HepG2 (cell line): Measurements from ENCODE around the gene ANAPC16. TPM values are rescaled to one million over a fixed set of nuclear protein-coding genes. Genes with fewer than 3 reads are reported as not detected.

ENCODE experiments used
- ATF1 ChIP-seq: IDR thresholded peaks from 2 replicates; pipeline ENCODE4 v1.6.1; 2016; ENCODE audit warnings: mild to moderate bottlenecking, control low read depth
- ATF7-NPFF ChIP-seq: sonication (generic); formaldehyde crosslinking; IDR thresholded peaks from 2 replicates; pipeline ENCODE4 v1.8.1; 2023; ENCODE audit warnings: mild to moderate bottlenecking, low read depth, missing genetic modification reagents, moderate library complexity
- ESRRA ChIP-seq: sonication (generic); formaldehyde crosslinking; IDR thresholded peaks from 2 replicates; pipeline ENCODE4 v1.5.1; 2020; ENCODE audit warnings: mild to moderate bottlenecking, low read depth, missing genetic modification reagents
- GABPB1 ChIP-seq: IDR thresholded peaks from 2 replicates; pipeline ENCODE4 v1.6.1; 2016; ENCODE audit warnings: mild to moderate bottlenecking, missing genetic modification reagents, moderate library complexity, missing compliant biosample characterization
- MAZ ChIP-seq, 2 experiments: sonication (generic) in 1 of 2; formaldehyde crosslinking in 1 of 2; IDR thresholded peaks; 2 replicates each; pipeline versions ENCODE4 v1.5.0 to v1.6.1; 2012 to 2020; ENCODE audit warnings: low read depth in 2 of 2, mild to moderate bottlenecking in 2 of 2, borderline replicate concordance in 1 of 2, improper control_type of control experiment in 1 of 2, low read length in 1 of 2, missing genetic modification reagents in 1 of 2, moderate library complexity in 1 of 2
- NR2F2 ChIP-seq: IDR thresholded peaks from 2 replicates; pipeline ENCODE4 v1.6.1; 2012; ENCODE audit warnings: low read depth, inconsistent platforms, borderline replicate concordance
- PPARG ChIP-seq: conservative IDR thresholded peaks from 2 replicates; pipeline ENCODE4 v1.6.1; 2016; ENCODE audit warnings: missing biosample characterization, missing genetic modification reagents
- SIN3A ChIP-seq: IDR thresholded peaks from 2 replicates; pipeline ENCODE4 v1.6.1; 2011; ENCODE audit warnings: low read depth, mild to moderate bottlenecking, control low read depth, low read length, borderline replicate concordance
- TBX2 ChIP-seq: sonication (generic); formaldehyde crosslinking; IDR thresholded peaks from 2 replicates; pipeline ENCODE4 v1.5.0; 2020; ENCODE audit warnings: missing genetic modification reagents, mild to moderate bottlenecking, borderline replicate concordance
- YEATS4 ChIP-seq: sonication (generic); formaldehyde crosslinking; IDR thresholded peaks from 2 replicates; pipeline ENCODE4 v1.4.0; 2020; ENCODE audit warnings: missing genetic modification reagents, borderline replicate concordance
- ZMYM4 ChIP-seq: sonication (generic); formaldehyde crosslinking; IDR thresholded peaks from 2 replicates; pipeline ENCODE4 v1.8.1; 2023; ENCODE audit warnings: mild to moderate bottlenecking, missing genetic modification reagents
- polyA plus RNA-seq, 8 experiments: library from polyadenylated mRNA; depleted of rRNA in 3 of 8; stranded (reverse) in 7 of 8; unstranded in 1 of 8; fragments of >200 nt; fragmentation: Illumina TruSeq in 4 of 8; extraction: Trizol in 4 of 8; gene quantifications; 2 replicates each; pipeline versions ENCODE4 v1.2.1 to v1.2.3, GENCODE V29; 2011 to 2016; ENCODE audit warnings: low read depth in 4 of 8, missing spikeins in 1 of 8, mixed read lengths in 1 of 8; ENCODE audit not compliant: insufficient read depth in 1 of 8
- total RNA-seq, 5 experiments: library from RNA; depleted of rRNA; stranded (reverse); fragments of >200 nt; fragmentation: Illumina TruSeq; extraction: Trizol; gene quantifications; 2 replicates each; pipeline ENCODE4 v1.2.3, GENCODE V29; 2016; ENCODE audit warnings: low read depth in 1 of 5
- TF ChIP-seq, protein P1 (sequence below): sonication (generic); formaldehyde crosslinking; IDR thresholded peaks from 2 replicates; pipeline ENCODE4 v1.8.1; 2022; ENCODE audit warnings: low read depth, mild to moderate bottlenecking, missing genetic modification reagents
- TF ChIP-seq, protein P2 (sequence below): sonication (generic); formaldehyde crosslinking; IDR thresholded peaks from 2 replicates; pipeline ENCODE4 v1.8.0; 2022; ENCODE audit warnings: mild to moderate bottlenecking, missing genetic modification reagents
- TF ChIP-seq, protein P3 (sequence below): sonication (generic); formaldehyde crosslinking; IDR thresholded peaks from 2 replicates; pipeline ENCODE4 v1.8.1; 2023; ENCODE audit warnings: mild to moderate bottlenecking, moderate library complexity, missing genetic modification reagents
- TF ChIP-seq, protein P4 (sequence below): sonication (generic); formaldehyde crosslinking; IDR thresholded peaks from 2 replicates; pipeline ENCODE4 v1.5.0; 2020; ENCODE audit warnings: mild to moderate bottlenecking, missing genetic modification reagents, borderline replicate concordance

The ANAPC16 gene
- total and polyA plus RNA-seq, 2 of the 13 experiments (the other 11 are each of a cell fraction or from before 2014, with no cell fraction given) = 74.8 to 89.4 TPM

GRCh38 chr10:72276421-72277339 is 60.9 kb downstream of the ANAPC16 start (continued):
- TF ChIP-seq ZMYM4 (peak; percentile 66; the same call in 1 of the 2 replicates), PPARG (CRISPR knock-in tag) (0 out of 2 replicates have a peak, but pooled peaks have one; percentile 54), SIN3A (0 out of 2 replicates have a peak, but pooled peaks have one; percentile 13), ATF1 (peak; percentile 57; the same call in 1 of the 2 replicates), ATF7-NPFF (CRISPR knock-in tag) (0 out of 2 replicates have a peak, but pooled peaks have one; percentile 15), GABPB1 (CRISPR knock-in tag) (peak; percentile 54), TBX2 (peak; percentile 38; the same call in 1 of the 2 replicates), YEATS4 (CRISPR knock-in tag) (peak; percentile 37; the same call in 1 of the 2 replicates), ESRRA (CRISPR knock-in tag) (peak; percentile 94), MAZ (IDR thresholded peaks at IDR 0.05; ENCODE audit: borderline replicate concordance, low read depth, low read length) (no peak), MAZ (CRISPR knock-in tag; IDR thresholded peaks at IDR 0.05; ENCODE audit: low read depth) (peak; percentile 42), NR2F2 (no peak)
- TF ChIP-seq, protein P1, sequence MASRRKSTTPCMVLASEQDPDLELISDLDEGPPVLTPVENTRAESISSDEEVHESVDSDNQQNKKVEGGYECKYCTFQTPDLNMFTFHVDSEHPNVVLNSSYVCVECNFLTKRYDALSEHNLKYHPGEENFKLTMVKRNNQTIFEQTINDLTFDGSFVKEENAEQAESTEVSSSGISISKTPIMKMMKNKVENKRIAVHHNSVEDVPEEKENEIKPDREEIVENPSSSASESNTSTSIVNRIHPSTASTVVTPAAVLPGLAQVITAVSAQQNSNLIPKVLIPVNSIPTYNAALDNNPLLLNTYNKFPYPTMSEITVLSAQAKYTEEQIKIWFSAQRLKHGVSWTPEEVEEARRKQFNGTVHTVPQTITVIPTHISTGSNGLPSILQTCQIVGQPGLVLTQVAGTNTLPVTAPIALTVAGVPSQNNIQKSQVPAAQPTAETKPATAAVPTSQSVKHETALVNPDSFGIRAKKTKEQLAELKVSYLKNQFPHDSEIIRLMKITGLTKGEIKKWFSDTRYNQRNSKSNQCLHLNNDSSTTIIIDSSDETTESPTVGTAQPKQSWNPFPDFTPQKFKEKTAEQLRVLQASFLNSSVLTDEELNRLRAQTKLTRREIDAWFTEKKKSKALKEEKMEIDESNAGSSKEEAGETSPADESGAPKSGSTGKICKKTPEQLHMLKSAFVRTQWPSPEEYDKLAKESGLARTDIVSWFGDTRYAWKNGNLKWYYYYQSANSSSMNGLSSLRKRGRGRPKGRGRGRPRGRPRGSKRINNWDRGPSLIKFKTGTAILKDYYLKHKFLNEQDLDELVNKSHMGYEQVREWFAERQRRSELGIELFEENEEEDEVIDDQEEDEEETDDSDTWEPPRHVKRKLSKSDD (CRISPR knock-in tag) = no peak
- TF ChIP-seq, protein P2, sequence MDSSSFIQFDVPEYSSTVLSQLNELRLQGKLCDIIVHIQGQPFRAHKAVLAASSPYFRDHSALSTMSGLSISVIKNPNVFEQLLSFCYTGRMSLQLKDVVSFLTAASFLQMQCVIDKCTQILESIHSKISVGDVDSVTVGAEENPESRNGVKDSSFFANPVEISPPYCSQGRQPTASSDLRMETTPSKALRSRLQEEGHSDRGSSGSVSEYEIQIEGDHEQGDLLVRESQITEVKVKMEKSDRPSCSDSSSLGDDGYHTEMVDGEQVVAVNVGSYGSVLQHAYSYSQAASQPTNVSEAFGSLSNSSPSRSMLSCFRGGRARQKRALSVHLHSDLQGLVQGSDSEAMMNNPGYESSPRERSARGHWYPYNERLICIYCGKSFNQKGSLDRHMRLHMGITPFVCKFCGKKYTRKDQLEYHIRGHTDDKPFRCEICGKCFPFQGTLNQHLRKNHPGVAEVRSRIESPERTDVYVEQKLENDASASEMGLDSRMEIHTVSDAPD (CRISPR knock-in tag) = peak; percentile 74; the same call in 1 of the 2 replicates
- TF ChIP-seq, protein P3, sequence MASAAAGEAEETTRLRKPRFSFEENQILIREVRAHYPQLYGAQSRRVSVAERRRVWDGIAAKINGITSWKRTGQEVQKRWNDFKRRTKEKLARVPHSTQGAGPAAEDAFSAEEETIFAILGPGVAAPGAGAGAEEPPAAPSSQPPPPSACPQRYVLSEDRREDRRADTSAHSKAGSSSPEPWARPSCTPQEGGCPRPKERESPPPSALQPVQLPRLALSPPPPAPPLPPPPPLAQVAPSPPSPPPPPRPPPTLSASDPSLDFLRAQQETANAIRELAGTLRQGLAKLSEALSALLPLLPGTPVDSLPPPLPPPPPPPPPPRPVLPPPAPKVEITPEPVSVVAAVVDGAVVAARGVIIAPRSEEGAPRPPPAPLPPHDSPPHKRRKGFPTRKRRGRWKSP (CRISPR knock-in tag) = no peak; the same call in 1 of the 2 replicates
- TF ChIP-seq, protein P4, sequence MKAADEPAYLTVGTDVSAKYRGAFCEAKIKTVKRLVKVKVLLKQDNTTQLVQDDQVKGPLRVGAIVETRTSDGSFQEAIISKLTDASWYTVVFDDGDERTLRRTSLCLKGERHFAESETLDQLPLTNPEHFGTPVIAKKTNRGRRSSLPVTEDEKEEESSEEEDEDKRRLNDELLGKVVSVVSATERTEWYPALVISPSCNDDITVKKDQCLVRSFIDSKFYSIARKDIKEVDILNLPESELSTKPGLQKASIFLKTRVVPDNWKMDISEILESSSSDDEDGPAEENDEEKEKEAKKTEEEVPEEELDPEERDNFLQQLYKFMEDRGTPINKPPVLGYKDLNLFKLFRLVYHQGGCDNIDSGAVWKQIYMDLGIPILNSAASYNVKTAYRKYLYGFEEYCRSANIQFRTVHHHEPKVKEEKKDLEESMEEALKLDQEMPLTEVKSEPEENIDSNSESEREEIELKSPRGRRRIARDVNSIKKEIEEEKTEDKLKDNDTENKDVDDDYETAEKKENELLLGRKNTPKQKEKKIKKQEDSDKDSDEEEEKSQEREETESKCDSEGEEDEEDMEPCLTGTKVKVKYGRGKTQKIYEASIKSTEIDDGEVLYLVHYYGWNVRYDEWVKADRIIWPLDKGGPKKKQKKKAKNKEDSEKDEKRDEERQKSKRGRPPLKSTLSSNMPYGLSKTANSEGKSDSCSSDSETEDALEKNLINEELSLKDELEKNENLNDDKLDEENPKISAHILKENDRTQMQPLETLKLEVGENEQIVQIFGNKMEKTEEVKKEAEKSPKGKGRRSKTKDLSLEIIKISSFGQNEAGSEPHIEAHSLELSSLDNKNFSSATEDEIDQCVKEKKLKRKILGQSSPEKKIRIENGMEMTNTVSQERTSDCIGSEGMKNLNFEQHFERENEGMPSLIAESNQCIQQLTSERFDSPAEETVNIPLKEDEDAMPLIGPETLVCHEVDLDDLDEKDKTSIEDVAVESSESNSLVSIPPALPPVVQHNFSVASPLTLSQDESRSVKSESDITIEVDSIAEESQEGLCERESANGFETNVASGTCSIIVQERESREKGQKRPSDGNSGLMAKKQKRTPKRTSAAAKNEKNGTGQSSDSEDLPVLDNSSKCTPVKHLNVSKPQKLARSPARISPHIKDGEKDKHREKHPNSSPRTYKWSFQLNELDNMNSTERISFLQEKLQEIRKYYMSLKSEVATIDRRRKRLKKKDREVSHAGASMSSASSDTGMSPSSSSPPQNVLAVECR (CRISPR knock-in tag) = peak; percentile 58; the same call in 1 of the 2 replicates
